ENCODE data around the gene CYSTM1.

GRCh38 chr5:140224658-140225057 is 49.7 kb downstream of the CYSTM1 start:
- TF ChIP-seq CTCF (IDR thresholded peaks at IDR 0.05) (no peak), POLR2A (IDR thresholded peaks at IDR 0.05) (no peak), EP300 (IDR thresholded peaks at IDR 0.05) (no peak)
